GM12892 (cell line): Measurements from ENCODE around the gene AOAH.

Source experiments
- DNase-seq: peaks from one replicate; pipeline ENCODE4 v3.0.0; 2011; ENCODE audit not compliant: insufficient read length
- FAIRE-seq: peaks from 2 replicates; lab custom pipeline; 2011; peaks lifted over from hg19 to GRCh38; lab: Jason Lieb, UNC
- POLR2A ChIP-seq: IDR thresholded peaks from 2 replicates; pipeline ENCODE4 v1.6.1; 2011; ENCODE audit warnings: low read depth, low read length, control low read depth
- POLR2AphosphoS5 ChIP-seq: IDR thresholded peaks from 2 replicates; pipeline ENCODE4 v1.6.1; 2011; ENCODE audit warnings: low read depth, low read length, control low read depth
- TAF1 ChIP-seq: IDR thresholded peaks from 2 replicates; pipeline ENCODE4 v1.6.1; 2011; ENCODE audit warnings: low read depth, mild to moderate bottlenecking, control low read depth, low read length, borderline replicate concordance

AOAH gene

DNA sequence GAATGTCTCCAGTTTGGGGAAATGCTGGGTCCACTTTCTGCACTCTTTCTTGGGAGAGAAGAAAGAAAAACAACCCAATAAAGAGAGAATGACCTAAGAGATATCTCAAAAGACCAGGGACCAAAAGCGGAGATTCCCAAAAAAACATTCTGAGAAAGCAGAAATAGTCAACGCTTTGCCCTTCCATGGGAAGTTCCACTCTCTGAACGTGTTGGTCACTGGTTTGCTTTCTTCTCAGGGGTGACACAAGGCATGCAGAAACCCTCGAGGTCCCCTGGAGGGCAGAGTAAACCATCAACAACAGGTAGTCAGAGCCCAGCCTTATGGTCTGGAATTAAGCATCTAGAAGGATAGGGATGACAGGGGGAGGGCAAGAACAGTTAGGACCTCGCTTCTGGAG is 26.2 kb upstream of the AOAH start:
- DNase-seq (no peak), FAIRE-seq (no peak)
- TF ChIP-seq POLR2A (no peak), POLR2AphosphoS5 (no peak), TAF1 (no peak)

DNA sequence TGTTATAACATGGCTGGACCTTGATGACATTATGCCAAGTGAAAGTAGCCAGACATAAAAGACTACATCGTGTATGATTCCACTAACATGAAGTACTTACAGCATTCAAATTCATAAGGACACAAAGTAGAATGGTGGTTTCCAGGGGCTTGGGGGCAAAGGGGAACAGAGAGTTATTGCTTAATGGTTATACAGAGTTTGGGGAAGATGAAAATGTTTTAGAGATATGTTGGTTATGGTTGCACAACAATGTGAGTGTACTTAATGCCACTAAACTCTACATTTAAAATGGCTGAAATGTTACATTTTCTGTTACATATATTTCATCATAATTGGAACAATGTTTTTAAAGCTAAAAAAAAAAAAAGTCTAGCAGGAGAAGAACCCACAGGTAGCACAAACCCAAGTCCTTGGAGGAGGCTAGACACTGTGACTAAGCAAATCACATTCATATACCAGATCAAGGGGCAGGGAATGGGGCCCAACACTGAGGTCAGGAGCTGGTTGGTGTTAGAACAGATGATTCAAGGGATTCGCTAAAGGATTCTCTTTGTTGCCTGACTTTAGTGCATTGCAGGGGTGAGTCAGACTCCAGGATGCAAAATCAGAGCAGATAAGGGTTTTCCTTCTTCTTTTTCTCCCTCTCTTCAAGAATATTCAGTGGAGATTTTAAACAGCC is 25.1 kb upstream of the AOAH start:
- no peak for DNase-seq
- no peak for TF ChIP-seq POLR2A
- TF ChIP-seq TAF1, result no peak
- no peak for TF ChIP-seq POLR2AphosphoS5
- no peak for FAIRE-seq

DNA sequence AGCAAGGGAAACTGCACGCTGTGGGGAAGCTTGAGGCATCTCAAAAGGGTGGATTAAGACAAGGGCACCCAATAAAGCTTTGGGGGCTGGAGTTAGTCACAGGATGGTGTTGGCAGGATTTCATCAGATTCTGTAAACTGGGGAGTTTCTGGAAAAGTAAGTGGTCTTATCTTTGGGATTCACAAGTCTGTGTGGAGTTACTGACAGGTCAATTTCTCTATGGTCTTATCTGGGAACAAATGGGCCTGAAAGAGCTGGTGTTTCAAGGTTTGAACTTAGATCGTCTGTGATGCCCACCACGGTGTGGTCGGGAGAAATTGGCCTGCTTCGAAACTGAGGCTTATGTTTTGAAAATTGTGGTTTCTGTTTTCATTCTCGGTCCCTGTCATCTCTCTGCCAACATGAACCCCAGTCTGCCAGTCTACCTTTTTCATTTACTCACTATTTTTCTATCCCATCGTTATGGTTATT is 23.8 kb upstream of the AOAH start:
- FAIRE-seq (peak; percentile 21), DNase-seq (no peak)
- no peak for TF ChIP-seq POLR2A
- TF ChIP-seq POLR2AphosphoS5, result no peak
- TF ChIP-seq TAF1, result no peak

DNA sequence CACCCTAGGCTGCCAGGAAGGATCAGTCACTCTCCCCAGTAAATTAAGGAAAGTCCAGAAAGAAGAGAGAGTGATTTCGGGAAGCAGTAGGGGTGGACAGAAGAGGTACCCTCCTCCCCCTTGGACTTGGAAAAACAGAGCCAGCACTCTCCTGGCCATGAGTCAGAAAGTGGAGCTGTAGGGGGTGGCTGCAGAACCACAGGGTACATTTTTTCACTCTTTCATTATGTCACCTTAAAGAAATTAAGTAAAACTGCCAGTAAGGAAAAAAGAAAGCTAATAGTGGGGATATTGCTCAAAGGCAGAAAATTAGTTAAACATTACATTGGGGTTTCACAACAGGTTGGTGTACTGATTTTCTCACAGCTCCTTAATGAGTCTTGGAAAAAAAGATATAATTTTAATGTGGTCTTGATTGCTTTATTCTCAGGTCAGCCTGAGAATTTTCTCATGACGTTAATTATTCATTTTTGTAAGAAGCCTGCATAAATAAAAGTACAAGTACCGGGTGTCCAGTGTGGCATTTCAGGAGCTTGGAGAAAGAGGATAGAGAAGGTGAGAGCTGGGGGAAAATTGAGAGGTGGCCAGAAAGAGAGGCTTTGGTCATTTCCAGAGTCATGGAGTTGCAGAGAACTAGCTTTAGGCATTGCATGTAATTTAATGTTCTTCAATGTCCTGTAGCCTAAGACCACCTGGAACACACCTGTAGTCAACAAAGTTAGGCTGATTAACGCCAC is 23.2 kb upstream of the AOAH start:
- FAIRE-seq (no peak), DNase-seq (no peak)
- TF ChIP-seq TAF1 (no peak), POLR2AphosphoS5 (no peak), POLR2A (no peak)

DNA sequence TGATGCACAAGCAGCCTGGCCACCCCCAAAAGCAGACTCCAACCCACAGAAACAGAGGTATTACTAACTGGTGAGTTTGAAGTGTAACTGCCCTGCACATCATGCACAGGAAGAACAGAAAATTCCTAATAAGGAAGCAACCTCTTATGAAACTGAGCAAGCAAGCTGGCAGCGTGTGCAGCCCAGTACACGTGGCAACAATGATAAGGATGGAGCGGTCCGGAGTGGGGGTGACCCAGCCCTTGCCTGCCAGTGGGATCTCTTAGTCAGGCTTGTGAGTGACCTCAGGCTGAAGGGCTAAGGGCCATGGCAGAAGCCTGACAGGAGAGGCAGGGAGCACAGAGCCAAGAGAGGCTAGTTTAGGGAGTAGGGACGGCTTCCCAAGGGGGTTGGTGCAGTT is 22.1 kb upstream of the AOAH start:
- TF ChIP-seq TAF1 (no peak), POLR2AphosphoS5 (no peak), POLR2A (no peak)
- DNase-seq (no peak), FAIRE-seq (no peak)

DNA sequence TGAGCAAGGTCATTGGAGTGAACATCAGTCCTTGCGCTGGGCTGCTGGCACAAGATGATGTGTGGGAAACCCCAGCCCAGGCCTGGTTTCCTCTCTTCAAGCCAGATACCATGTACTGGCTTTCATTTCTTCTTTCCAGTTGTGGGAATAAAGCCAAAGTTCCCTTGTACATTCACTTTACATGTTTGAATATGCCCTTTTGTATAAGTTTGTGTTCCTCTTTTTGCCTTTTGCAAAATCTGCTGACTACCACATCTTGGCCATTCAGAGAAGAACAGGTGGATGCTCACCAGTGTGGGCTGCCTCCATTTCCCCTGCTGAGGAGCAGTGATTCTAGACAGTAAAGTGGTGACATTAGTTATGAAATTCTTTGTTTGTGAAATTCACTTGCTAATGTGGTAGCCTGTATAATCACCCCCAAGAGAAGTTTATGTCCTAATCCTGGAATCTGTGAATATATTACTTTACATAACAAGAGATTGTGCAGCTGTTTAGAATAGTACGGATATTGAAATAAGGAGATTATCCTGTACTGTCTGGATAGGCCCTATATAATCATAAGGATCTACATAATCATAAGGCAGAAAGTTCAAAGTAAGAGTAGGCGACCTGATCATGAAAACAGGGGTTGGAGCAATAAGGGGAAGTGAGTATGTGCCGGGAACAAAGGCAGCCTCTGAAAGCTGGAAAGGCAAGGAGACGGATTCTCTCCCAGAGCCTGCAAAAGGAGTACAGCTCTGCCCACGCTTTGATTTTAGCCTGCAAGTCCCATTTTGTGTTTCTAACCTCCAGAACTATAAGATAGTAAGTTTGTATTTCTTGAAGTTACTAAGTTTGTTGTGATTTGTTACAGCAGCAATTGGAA is 18.8 kb upstream of the AOAH start:
- DNase-seq, result no peak
- TF ChIP-seq TAF1, result no peak
- TF ChIP-seq POLR2AphosphoS5, result no peak
- TF ChIP-seq POLR2A, result no peak
- no peak for FAIRE-seq

DNA sequence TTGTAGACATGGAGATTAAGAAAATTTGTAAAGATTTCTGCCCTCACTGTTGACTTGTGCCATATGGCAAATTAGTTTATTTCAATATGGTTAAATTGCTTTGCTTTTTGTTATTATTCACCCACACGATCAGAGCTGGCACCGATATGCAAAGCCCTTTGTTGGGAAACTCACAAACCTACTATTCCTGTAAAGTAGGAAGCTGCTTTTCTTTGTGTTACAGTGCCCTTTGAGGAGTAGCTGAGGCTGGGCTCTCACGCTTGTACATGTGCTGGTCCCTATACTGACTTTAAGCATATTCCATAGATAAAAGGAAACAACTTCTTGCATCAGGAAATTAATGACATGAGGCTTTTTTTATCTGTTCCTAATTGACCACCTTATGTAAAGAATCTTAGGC is 17.6 kb upstream of the AOAH start:
- no peak for TF ChIP-seq TAF1
- no peak for TF ChIP-seq POLR2A
- TF ChIP-seq POLR2AphosphoS5, result no peak
- no peak for DNase-seq
- FAIRE-seq, result no peak

DNA sequence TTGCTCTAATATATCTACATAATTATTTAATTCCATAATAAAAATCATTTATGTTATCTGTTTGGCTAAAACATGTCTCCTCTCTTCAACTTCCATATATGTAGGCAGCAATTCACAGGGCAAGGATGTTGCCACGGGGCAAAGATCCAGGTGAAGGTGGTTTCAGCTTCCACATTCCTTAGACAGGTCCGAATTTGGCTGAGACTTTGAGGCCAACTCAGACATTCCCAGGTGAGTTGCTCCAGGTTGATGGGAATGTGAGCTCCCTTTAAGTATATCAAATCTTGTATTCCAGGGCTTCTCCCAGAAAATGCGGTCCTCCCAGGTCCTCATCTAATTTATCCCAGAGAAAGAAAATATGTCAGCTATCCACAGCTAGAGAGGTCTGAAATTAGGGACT is 15.1 kb upstream of the AOAH start:
- FAIRE-seq (no peak), DNase-seq (no peak)
- TF ChIP-seq POLR2A, result no peak
- TF ChIP-seq TAF1, result no peak
- TF ChIP-seq POLR2AphosphoS5, result no peak

DNA sequence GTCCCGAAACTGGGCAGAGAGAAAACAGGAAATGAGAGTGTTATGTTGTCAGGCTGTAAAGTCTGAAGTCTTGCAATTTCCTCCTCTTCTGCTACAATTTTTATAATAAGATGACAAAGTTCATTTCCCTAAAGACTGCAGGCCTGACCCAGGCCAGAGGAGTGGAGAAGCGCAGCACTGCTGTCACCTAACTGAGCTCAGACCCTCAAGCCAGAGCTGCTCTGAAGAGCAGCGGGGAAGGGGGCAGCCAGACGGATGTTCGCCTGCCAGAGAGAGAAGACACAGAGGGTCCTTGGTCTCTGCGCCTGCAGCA is 12.6 kb upstream of the AOAH start:
- DNase-seq (no peak), FAIRE-seq (peak; percentile 89)
- no peak for TF ChIP-seq POLR2A
- TF ChIP-seq POLR2AphosphoS5, result no peak
- no peak for TF ChIP-seq TAF1

DNA sequence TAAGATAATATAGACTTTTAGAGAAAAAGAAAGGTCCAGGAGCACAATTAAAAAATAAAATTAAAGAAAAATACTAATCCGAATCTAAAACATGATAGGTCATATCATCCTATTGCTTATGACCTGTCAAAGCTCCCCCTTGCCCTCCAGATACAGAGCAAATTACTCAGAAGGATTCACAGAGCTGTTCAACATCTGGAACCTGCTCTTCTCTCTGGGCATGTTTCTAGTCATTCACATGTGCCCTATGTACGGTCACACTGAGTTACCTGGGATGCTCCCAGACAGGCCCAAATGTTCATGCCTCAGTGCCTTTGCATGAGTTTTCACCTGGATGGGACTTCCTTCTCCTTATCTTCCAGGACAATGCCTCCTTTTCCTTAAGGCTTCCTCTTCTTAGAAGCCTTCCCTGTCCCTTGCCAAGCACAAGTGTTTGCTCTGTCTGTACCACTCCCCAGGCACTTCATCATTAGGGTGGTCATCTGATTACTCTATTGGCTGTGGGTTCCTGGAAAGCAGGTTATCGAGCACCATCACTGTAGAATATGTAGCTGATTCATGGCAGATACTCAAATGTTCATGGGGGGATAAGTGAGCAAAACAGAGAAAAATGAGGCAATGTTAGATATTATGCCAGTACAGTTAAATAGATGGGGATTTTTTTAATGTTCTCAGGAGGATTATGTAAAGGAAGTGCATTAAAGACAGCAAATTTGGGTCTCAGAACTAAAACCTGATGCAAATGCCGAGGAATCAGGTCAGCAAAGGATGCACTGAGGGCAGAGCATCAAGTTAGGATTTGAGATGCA is 12.0 kb upstream of the AOAH start:
- DNase-seq, result no peak
- TF ChIP-seq POLR2AphosphoS5 (no peak), POLR2A (no peak), TAF1 (no peak)
- FAIRE-seq, result peak; percentile 17
